A549 (cell line): ENCODE data around the gene CCDC183. TPM values are rescaled to one million over a fixed set of nuclear protein-coding genes. Genes with fewer than 3 reads are reported as not detected.
A peak's percentile ranks its signal among the peaks of the same experiment; 100 is the strongest.

ENCODE experiments used
- ATAC-seq, 2 experiments: fragments of 200-7000 bp in 1 of 2; fragments of >200 bp in 1 of 2; cut with Nextera tagmentation in 1 of 2; cut with Tn5 transposase in 1 of 2; 3 replicates each; pipeline versions ENCODE4 v1.8.0 to v1.9.1; 2018 to 2020; ENCODE audit warnings: mild to moderate bottlenecking in 1 of 2, moderate library complexity in 1 of 2
- CTCF ChIA-PET: fragments of 300-600 bp; sonication (Branson Sonifier 250); formaldehyde crosslinking; extraction: SDS; loops from one replicate; lab custom pipeline; 2021; ENCODE audit warnings: antibody characterized with exemption, inconsistent platforms; lab: Yijun Ruan, JAX
- POLR2A ChIA-PET: fragments of 350-600 bp; formaldehyde crosslinking; extraction: SDS; loops from one replicate; lab custom pipeline; 2021; ENCODE audit warnings: antibody characterized with exemption, inconsistent platforms; lab: Yijun Ruan, JAX
- DNase-seq, 2 experiments: peaks; one replicate each; pipeline versions ENCODE4 v3.0.0 to v3.0.0-alpha.2; 2011 to 2016; ENCODE audit warnings: low read depth in 1 of 2, low spot score in 1 of 2
- FAIRE-seq: peaks from 2 replicates; lab custom pipeline; 2011; peaks lifted over from hg19 to GRCh38; lab: Jason Lieb, UNC
- H3K27ac ChIP-seq, 2 experiments: fragments of >200 bp; sonication (Bioruptor Twin); formaldehyde crosslinking; 3 replicates each; pipeline ENCODE4 v1.5.1; 2016 to 2017
- H3K4me1 ChIP-seq: fragments of >200 bp; sonication (Bioruptor Twin); formaldehyde crosslinking; 3 replicates; pipeline ENCODE4 v1.6.1; 2016
- H3K4me2 ChIP-seq: fragments of >200 bp; sonication (Bioruptor Twin); formaldehyde crosslinking; 3 replicates; pipeline ENCODE4 v1.6.1; 2016
- H3K4me3 ChIP-seq: fragments of >200 bp; sonication (Bioruptor Twin); formaldehyde crosslinking; 3 replicates; pipeline ENCODE4 v1.5.1; 2016
- H3K9me3 ChIP-seq: fragments of >200 bp; sonication (Bioruptor Twin); formaldehyde crosslinking; 3 replicates; pipeline ENCODE4 v1.6.1; 2016
- CBX8 ChIP-seq: fragments of 200-600 bp; sonication (generic); IDR thresholded peaks from 2 replicates; pipeline ENCODE4 v1.6.1; 2016
- CEBPB ChIP-seq, 2 experiments: fragments of >200 bp in 1 of 2; sonication (Bioruptor Twin) in 1 of 2; formaldehyde crosslinking in 1 of 2; IDR thresholded peaks; 2 replicates each; pipeline ENCODE4 v1.6.1; 2012 to 2016
- EHF ChIP-seq: fragments of 250-450 bp; sonication (Bioruptor Pico); IDR thresholded peaks from 2 replicates; pipeline ENCODE4 v1.5.0; 2020; ENCODE audit warnings: mild to moderate bottlenecking
- ESRRA ChIP-seq: fragments of 150-350 bp; IDR thresholded peaks from 2 replicates; pipeline ENCODE4 v1.6.1; 2014; ENCODE audit warnings: mild to moderate bottlenecking, low read length, borderline replicate concordance
- HEYL ChIP-seq: fragments of 250-450 bp; sonication (Bioruptor Pico); IDR thresholded peaks from 2 replicates; pipeline ENCODE4 v1.8.0; 2021; ENCODE audit warnings: mild to moderate bottlenecking, moderate library complexity
- HOXB5 ChIP-seq: fragments of 250-450 bp; sonication (Bioruptor Pico); IDR thresholded peaks from 2 replicates; pipeline ENCODE4 v1.5.0; 2020; ENCODE audit warnings: mild to moderate bottlenecking, moderate library complexity
- JUN ChIP-seq, 2 experiments: fragments of >200 bp; sonication (Bioruptor Twin); formaldehyde crosslinking; IDR thresholded peaks; 2 replicates in 1 of 2; 3 replicates in 1 of 2; pipeline ENCODE4 v1.6.1; 2016 to 2017
- KDM1A ChIP-seq: fragments of 200-600 bp; sonication (generic); IDR thresholded peaks from 2 replicates; pipeline ENCODE4 v1.6.1; 2016; ENCODE audit warnings: low read depth, mild to moderate bottlenecking
- KDM5A ChIP-seq: fragments of 200-600 bp; sonication (generic); IDR thresholded peaks from 2 replicates; pipeline ENCODE4 v1.6.1; 2016; ENCODE audit warnings: antibody characterized with exemption, mild to moderate bottlenecking
- NFE2L2 ChIP-seq: fragments of 150-350 bp; conservative IDR thresholded peaks from 2 replicates; pipeline ENCODE4 v1.6.1; 2014; ENCODE audit warnings: low read length
- RAD21 ChIP-seq, 2 experiments: fragments of >200 bp in 1 of 2; sonication (Bioruptor Twin) in 1 of 2; formaldehyde crosslinking in 1 of 2; IDR thresholded peaks in 1 of 2; conservative IDR thresholded peaks in 1 of 2; 2 replicates in 1 of 2; 3 replicates in 1 of 2; pipeline ENCODE4 v1.6.1; 2012 to 2018; ENCODE audit warnings: inconsistent platforms in 1 of 2
- RCOR1 ChIP-seq: fragments of 150-350 bp; IDR thresholded peaks from 2 replicates; pipeline ENCODE4 v1.6.1; 2014; ENCODE audit warnings: antibody characterized with exemption, low read length, low read depth
- RNF2 ChIP-seq: fragments of 200-600 bp; sonication (generic); IDR thresholded peaks from 2 replicates; pipeline ENCODE4 v1.6.1; 2016; ENCODE audit warnings: low read depth, mild to moderate bottlenecking, antibody characterized with exemption, moderate library complexity, borderline replicate concordance
- TP53 ChIP-seq: fragments of 250-450 bp; sonication (Bioruptor Pico); IDR thresholded peaks from 2 replicates; pipeline ENCODE4 v1.5.0; 2021; ENCODE audit warnings: mild to moderate bottlenecking, moderate library complexity
- ZSCAN20 ChIP-seq: fragments of 250-450 bp; sonication (Bioruptor Pico); IDR thresholded peaks from 2 replicates; pipeline ENCODE4 v1.8.0; 2022; ENCODE audit warnings: mild to moderate bottlenecking, moderate library complexity
- WGBS: methylation state at CpG from one replicate; pipeline ENCODE4 v1.1.6; 2017; ENCODE audit errors: missing lambda C conversion rate; 5-methylcytosine and 5-hydroxymethylcytosine counted together
- polyA plus RNA-seq, 4 experiments: library from polyadenylated mRNA; depleted of rRNA in 3 of 4; stranded (reverse); fragments of >200 nt; fragmentation: RNase III in 1 of 4; extraction: RNeasy Plus Mini Kit Qiagen cat#74134 plus additional on column Dnase treatment in 1 of 4; gene quantifications; 2 replicates in 3 of 4; 3 replicates in 1 of 4; pipeline ENCODE4 v1.2.3, GENCODE V29; 2011 to 2017
- TF ChIP-seq, protein P1 (sequence below): fragments of 250-450 bp; sonication (Bioruptor Pico); IDR thresholded peaks from 2 replicates; pipeline ENCODE4 v1.5.0; 2021; ENCODE audit warnings: mild to moderate bottlenecking, moderate library complexity, borderline replicate concordance
- TF ChIP-seq, protein P2 (sequence below): fragments of 250-450 bp; sonication (Bioruptor Pico); IDR thresholded peaks from 2 replicates; pipeline ENCODE4 v1.5.0; 2020; ENCODE audit warnings: low read depth, mild to moderate bottlenecking, moderate library complexity

Gene CCDC183
- polyA plus RNA-seq, 2 of the 4 experiments (the other 2 are of a cell fraction): 0.90 to 1.4 TPM

DNA sequence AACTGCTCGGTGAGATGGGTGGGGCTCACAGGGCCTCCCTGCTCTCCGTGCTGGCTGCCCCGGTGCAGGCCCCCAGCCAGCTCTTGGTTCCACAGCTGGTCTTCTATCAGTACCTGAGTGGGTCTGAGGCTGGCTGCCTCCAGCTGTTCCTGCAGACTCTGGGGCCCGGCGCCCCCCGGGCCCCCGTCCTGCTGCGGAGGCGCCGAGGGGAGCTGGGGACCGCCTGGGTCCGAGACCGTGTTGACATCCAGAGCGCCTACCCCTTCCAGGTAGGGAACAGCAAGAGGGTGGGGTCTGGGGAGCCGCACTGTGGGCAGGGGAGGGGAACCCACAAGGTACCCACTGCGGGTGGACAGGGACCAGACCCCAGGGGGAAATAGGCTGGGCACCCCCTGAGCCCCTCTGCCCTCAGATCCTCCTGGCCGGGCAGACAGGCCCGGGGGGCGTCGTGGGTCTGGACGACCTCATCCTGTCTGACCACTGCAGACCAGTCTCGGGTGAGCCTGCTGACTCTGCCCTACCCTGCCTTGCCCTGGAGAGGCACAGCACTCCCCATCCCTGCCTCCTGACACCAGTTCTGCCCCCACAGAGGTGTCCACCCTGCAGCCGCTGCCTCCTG, 58.8 kb downstream of the CCDC183 start:
- CTCF ChIA-PET: interaction anchor here (1.2 to 2.3 kb wide), 5 partner anchors 8 to 70 kb away, joined by 3 to 8 read pairs (median 6); partner anchors contain the start of gene AJM1
- H3K4me3 ChIP-seq: no peak overlapping the region
- 89% methylated on average over 18 of the region's 23 CpGs for WGBS
- no peak overlapping the region for H3K4me2 ChIP-seq
- TF ChIP-seq KDM1A (no peak), NFE2L2 (no peak), EHF (no peak), CBX8 (no peak), KDM5A (no peak), CEBPB (IDR thresholded peaks at IDR 0.05) (no peak), JUN (IDR thresholded peaks at IDR 0.05) (no peak), RCOR1 (no peak), RAD21 (conservative IDR thresholded peaks at IDR 0.05 in 1 of 2, IDR thresholded peaks at IDR 0.05 in 1 of 2) (no peak), ZSCAN20 (CRISPR knock-in tag) (no peak), HOXB5 (CRISPR knock-in tag) (no peak), ESRRA (no peak), RNF2 (no peak), HEYL (no peak)
- TF ChIP-seq, protein P1, sequence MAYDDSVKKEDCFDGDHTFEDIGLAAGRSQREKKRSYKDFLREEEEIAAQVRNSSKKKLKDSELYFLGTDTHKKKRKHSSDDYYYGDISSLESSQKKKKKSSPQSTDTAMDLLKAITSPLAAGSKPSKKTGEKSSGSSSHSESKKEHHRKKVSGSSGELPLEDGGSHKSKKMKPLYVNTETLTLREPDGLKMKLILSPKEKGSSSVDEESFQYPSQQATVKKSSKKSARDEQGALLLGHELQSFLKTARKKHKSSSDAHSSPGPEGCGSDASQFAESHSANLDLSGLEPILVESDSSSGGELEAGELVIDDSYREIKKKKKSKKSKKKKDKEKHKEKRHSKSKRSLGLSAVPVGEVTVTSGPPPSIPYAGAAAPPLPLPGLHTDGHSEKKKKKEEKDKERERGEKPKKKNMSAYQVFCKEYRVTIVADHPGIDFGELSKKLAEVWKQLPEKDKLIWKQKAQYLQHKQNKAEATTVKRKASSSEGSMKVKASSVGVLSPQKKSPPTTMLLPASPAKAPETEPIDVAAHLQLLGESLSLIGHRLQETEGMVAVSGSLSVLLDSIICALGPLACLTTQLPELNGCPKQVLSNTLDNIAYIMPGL (CRISPR knock-in tag): no peak
- TF ChIP-seq, protein P2, sequence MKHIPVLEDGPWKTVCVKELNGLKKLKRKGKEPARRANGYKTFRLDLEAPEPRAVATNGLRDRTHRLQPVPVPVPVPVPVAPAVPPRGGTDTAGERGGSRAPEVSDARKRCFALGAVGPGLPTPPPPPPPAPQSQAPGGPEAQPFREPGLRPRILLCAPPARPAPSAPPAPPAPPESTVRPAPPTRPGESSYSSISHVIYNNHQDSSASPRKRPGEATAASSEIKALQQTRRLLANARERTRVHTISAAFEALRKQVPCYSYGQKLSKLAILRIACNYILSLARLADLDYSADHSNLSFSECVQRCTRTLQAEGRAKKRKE: no peak
- H3K9me3 ChIP-seq: no peaks in the 10 kb centered on the region
- ATAC-seq (no peak), FAIRE-seq (no peak), DNase-seq (no peak)
- POLR2A ChIA-PET: no interaction called here
- H3K4me1 ChIP-seq: peaks cover 76% of the 10 kb centered on the region
- peak overlapping the region in 1 of 2 experiments; percentile 51; a peak in 2 of 6 replicates for H3K27ac ChIP-seq

DNA sequence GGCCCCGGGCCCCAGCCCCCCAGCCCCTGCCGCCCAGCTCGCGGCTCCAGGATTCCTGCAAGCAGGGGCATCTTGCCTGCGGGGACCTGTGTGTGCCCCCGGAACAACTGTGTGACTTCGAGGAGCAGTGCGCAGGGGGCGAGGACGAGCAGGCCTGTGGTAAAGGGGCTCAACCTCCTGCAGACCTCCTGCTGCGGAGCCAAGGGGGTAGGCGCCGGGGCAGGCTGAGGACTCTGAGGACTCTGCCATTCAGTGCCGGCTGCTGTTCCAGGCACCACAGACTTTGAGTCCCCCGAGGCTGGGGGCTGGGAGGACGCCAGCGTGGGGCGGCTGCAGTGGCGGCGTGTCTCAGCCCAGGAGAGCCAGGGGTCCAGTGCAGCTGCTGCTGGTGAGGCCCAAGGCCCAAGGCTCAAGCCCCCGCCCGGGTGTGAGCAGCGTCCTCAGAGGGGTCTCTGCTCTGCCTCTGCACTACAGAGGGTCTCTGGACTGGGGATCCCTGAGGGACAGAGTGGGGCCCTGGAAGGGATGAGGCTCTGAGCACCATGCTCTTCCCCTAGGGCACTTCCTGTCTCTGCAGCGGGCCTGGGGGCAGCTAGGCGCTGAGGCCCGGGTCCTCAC, 59.4 kb downstream of the CCDC183 start:
- H3K4me2 ChIP-seq: 0 out of 3 replicates have a peak overlapping the region, but pooled peaks have one; percentile 10
- TF ChIP-seq ESRRA (no peak), CEBPB (IDR thresholded peaks at IDR 0.05) (no peak)
- WGBS: 79% methylated on average over 10 of the region's 26 CpGs
- ATAC-seq (no peak), FAIRE-seq (no peak), DNase-seq (no peak)
- ChIA-PET CTCF (interaction anchor here (0.9 to 2.3 kb wide), 9 partner anchors 7 to 180 kb away, joined by 3 to 8 read pairs (median 6); partner anchors contain the start of gene AJM1), POLR2A (interaction anchor here (0.6 kb wide), 2 partner anchors 8 to 12 kb away, joined by 3 to 4 read pairs; no protein-coding TSS in a partner anchor)
- no peaks in the 10 kb centered on the region for H3K9me3 ChIP-seq
- H3K4me1 ChIP-seq: peaks cover 77% of the 10 kb centered on the region
- peak overlapping the region in 1 of 2 experiments; percentile 89; a peak in 3 of 6 replicates for H3K27ac ChIP-seq
- no peak overlapping the region for H3K4me3 ChIP-seq

DNA sequence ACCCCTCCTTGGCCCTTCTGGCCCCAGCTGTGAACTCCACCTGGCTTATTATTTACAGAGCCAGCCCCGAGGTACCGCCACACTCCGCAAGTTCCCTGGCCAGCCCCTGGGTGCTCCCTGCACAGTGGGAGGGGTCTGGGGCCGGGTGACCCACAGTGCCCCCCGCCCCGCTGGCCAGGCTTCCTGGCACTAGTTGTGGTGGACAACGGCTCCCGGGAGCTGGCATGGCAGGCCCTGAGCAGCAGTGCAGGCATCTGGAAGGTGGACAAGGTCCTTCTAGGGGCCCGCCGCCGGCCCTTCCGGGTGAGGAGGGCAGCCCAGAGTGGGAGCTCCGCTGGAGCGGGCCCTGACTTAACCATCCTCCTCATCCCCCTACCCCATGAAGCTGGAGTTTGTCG, 59.9 kb downstream of the CCDC183 start:
- no peak for DNase-seq
- Histone ChIP-seq H3K27ac (peak overlapping the region in 1 of 2 experiments; percentile 89; a peak in 3 of 6 replicates), H3K4me3 (no peak overlapping the region), H3K9me3 (no peaks in the 10 kb centered on the region), H3K4me2 (0 out of 3 replicates have a peak overlapping the region, but pooled peaks have one; percentile 10), H3K4me1 (peaks cover 77% of the 10 kb centered on the region)
- POLR2A ChIA-PET: interaction anchor here (0.6 kb wide), 2 partner anchors 9 to 12 kb away, joined by 3 to 4 read pairs; no protein-coding TSS in a partner anchor
- CTCF ChIA-PET: interaction anchor here (0.9 to 2.1 kb wide), 6 partner anchors 14 to 179 kb away, joined by 3 to 7 read pairs (median 6); partner anchors contain the start of gene AJM1
- 0 out of 5 replicates have a peak, but pooled peaks of 1 of the 2 experiments have one; percentile 1 for TF ChIP-seq JUN (IDR thresholded peaks at IDR 0.05)
- TF ChIP-seq TP53 (CRISPR knock-in tag): no peak
- 82% methylated on average over 7 of the region's 15 CpGs for WGBS
- ATAC-seq: no peak
- FAIRE-seq: no peak
